HG03571 (cell line): Measurements from ENCODE around the gene EDN2.

Experiments
- ATAC-seq: cut with Tn5 transposase; IDR thresholded peaks from one replicate; pipeline ENCODE4 v1.9.1; 2021; ENCODE audit not compliant: unreplicated experiment

Gene EDN2

DNA sequence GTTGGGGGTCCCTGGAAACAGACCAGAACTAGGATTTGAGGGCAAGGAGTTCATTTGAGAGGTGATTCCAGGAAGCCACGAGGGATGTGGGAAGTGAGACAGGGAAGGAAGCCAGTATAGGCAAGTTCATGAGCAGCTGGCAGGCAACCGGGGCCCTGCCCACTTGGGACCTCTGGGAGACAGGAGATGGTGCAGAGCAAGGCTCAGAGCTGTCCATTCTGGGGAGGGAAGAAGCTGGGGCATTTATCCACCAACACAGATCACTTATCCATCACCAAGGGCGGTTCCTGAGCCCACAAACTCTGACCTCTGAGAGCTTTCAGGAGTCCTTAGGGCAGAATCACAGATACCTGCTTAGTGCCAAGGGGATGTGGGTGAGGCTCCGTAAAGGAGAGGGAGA is 16.8 kb downstream of the EDN2 start:
- no peak for ATAC-seq

DNA sequence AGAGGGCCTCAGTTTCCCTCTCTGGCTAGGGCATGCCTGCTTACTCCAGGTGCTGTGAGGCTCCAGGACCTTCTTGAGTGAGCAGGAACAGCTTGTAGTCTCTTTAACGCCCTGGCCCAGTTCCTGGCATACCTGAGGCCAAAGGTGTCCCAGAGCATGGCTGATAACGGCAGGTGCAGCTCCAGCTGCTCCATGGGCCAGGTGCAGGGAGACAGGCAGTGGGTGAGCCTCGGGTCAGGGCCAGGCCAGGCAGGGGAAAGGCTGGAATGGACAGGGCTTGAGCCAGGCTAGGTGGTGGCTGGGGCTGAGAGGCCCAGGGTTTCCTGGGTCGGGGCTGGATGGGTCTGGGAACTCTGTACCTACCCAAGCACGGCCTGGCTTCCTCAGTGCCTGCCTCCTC is 18.3 kb downstream of the EDN2 start:
- ATAC-seq: no peak

DNA sequence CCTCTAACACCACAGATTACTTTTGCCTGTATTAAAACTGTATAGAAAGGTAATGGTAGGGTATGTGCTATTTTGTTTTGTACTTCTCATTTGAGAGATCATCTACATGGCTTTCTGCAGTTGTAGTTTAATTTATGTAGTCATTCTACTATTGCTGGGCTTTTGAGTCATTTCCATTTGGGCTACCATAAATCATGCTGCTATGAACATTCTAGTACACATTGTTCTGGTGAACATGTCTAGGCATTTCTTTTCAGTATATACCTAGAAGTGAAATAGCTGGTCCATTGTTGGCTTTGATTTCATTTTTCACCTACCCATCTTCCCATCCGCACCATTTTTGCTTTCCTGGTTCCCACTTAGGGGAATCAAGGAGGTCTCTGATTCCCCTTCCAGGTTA is 18.7 kb downstream of the EDN2 start:
- ATAC-seq: no peak

DNA sequence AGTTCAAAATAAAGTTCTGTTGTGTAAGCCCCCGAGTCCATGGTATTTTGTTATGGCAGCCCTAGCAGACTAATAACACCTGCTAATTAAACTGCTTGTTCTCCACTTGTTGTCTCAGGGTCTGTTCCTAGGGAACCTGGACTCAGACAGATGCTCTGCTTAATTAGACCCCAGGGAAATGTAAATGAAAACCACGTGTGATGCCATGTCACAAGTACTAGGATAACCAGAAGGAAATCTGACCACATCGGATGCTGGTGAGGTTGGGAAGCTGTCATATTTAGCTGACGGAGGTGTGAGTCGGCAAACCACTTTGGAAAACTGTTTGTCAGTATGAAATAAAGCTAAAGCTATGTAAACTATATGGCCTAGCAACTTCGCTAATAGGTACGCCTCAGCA is 19.6 kb downstream of the EDN2 start:
- no peak for ATAC-seq

DNA sequence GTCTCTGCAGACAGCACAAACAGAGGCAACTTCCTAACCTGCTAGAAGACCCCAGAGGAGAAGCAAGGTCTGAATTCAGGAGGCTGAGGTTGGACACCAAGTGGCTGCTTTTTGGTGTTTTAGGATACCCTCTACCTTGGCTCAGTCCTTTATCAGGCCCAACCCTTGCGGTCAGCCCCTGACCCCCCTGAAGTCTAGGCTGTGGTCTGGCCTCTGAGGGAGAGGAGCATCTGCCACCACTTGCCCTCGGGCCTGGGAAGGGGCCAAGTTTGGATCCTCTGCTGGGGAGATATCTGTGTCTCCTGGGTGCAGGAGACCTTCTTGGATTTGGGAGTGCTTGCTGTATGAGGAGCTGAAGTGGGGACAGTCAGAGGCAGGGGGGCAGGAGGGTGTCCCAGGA is 21.0 kb downstream of the EDN2 start:
- ATAC-seq: no peak

DNA sequence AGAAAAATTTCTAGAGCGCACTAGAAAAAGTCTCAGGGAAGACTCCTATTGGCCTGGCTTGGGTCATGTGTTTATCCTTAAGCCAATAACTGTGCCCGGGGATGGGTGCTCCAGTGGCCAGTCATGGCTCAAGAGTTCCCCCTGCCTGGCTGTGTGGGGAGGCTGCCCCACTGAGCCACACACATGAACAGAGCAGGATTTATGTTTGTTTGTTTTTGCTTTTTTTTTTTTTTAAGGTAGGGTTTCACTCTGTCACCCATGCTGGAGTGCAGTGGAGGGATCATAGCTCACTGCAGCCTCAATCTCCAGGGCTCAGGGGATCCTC is 21.8 kb downstream of the EDN2 start:
- no peak for ATAC-seq

DNA sequence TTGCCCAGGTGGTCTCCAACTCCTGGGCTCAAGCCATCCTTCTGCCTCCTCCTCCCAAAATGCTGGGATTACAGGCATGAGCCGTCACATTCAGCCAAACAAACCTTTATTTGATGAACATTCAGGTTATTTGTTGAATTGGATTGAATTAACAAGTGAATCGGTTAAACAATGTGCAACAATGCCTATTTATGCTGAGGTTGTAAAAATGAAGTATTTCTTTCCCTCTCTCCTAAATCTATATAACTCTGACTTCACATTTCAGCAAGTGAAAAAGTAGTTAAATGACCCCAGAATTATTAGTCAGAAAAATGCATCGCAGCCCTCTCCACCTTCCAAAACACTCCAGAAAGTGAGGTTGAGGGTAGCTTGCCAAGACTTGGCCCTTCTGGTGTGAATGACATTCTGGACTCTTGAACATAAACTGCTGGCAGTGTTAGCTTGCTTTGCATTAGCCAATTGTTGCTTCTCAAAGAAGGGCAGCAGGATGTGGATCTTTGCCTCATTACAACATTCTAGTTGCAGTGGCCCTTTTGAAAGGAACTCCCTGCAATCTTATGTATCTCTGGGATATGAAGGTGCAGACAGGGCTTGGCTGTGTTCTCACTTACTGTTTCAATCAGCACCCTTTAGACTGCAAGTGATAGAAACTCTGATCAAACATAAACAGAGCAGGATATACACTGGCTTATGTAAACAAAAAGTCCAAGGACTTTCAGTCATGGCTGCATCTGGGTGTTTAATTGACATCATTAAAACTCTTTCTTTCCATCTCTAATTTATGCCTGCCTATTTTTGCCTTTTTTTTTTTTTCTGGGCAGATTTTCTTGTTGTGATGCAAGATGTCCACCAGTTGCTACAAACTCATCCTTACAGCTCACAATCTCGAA is 22.4 kb downstream of the EDN2 start:
- ATAC-seq: no peak

DNA sequence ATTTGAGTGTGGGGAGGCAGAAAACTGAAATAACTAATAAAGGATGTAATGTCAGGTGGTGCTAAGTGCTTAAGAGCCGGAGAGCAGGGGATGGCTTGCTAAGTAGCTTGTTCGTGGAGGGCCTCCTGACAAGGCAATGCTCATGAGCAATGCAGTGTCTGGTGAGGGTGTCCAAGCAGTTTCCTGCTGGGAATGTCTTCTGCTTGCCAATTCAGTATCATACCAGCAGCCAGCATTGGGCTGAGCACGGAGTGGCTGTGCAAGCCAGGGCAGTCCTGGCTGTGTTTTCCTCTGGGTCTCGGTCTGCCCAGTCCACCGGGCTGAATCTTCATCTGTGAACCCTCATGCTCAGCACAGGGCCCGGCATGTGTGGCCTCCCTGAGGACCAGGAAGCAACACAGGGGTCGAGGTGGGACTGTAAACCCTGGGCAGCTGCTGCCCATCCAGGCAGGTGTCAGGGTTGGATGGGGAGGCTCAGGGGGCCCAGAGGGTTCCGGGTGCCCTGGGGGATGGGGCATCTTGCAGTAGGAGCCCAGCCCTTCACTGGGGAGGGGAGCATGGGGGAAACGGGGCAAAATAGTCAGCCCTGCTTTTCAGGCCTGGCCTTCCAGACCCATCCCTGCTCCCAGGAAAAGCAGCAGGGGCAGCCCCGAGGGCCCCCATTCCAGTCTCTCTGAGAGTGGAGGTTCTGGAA is 27.5 kb downstream of the EDN2 start:
- no peak for ATAC-seq

DNA sequence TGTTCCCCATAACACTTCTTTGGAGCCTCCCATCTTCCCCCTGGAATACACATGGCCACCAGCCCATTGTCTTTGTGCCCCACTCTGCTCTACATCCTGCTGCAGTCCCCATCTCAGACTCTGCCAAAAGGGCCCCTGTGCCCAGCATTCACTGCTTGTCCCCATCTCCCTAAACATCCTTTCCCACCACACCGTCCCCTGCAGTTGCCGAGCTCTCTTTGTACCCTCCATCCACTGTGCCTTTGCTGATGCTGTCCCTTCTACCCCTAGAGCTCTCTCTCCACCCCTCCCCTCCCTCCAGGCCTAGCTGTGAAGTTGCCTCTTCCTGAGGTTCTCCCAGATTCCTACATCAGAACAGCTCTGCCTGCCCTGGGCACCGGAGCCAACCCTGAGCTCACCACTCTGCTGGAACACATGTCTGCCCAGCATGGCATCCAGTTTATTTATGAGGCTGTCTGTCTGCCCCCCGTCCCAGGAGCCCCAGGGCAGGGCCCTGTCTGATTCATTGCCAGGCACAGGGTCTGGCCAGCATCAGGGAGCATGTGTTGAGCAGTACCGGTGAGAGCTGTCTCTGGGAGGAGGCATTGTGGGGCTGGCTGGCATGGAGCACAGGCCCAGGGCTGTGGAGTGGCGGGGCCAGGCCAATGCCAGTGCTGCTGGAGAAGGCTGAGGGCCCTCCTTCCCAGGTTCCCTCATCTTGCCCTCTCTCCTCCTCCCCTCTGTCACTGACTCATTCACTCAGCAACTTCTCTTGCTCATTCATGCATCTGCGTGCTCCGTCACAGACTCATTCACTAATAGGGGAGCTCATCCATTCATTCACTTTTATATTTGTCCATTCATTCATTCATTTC is 28.8 kb downstream of the EDN2 start:
- ATAC-seq: no peak

DNA sequence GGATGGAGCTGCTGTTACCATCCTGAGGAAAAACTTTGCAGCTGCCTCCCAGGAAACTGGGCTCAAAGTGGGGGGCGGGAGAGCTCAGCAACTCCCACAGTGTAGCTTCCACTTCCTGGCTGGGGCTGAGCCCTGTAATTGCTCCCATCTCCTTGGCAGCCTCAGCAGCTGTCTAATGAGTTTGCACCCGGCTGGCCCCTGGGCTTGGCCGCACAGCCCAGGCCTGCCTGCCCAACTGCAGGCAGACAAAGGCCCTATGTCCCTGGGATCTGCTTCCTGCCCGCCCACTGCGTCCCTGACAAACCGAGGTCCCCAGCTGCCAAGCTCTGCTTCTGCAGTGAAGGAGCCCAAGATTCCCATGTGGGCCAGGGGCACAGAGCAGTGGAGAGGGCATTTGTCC is 30.1 kb downstream of the EDN2 start:
- no peak for ATAC-seq

DNA sequence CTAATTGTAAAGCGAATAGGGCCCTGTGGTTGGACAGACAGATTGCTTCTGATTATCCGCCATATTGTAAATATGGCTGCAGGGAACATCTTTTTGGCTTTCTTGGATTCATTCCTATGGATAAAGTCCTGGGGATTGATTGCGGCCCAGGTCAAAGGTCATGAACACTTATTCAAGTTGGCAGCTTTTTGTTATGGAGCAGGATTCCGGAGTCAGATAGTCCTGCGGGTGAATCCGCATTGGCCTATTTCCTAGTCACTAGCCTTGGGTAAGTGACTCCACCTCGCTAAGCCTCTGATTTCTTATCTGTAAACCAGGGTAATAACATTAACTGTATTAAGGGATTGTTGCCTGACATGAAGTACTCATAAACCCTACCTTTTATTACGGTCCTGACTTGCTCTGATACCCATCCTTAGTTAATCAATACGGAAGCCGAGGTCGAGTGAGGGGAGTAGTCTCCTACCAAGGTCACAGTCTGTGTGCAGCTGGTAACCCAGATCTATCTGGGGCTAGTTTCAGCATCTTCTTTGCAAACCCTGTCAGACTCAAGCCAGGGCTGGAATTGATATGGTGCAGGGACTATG is 31.7 kb downstream of the EDN2 start:
- no peak for ATAC-seq

DNA sequence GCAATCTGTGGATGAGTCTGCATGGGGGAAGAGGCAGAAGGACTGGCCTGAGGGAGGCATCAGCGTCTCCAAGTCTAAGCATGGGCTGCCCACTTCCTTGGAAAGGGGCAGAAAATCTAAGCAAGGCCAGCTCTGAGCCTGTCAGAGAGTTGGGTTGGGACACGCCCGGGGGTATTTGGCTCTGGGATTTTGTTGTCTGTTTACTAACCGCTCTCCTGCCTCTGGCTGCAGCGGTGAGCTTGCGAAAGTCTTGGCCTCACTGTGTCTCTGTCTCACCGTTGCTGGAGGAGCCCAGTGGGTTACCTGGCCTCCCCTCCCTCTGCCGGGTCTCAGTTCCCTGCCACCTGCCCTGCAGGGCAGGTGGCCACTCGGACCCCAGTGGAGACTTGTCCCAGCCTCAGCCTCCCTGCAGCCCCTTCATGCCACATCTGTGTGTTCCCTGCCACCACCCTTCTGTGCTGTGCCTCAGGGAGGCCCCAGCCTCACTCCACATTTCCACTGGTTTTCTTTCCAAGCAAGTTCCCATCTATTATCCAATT is 33.7 kb downstream of the EDN2 start:
- no peak for ATAC-seq

DNA sequence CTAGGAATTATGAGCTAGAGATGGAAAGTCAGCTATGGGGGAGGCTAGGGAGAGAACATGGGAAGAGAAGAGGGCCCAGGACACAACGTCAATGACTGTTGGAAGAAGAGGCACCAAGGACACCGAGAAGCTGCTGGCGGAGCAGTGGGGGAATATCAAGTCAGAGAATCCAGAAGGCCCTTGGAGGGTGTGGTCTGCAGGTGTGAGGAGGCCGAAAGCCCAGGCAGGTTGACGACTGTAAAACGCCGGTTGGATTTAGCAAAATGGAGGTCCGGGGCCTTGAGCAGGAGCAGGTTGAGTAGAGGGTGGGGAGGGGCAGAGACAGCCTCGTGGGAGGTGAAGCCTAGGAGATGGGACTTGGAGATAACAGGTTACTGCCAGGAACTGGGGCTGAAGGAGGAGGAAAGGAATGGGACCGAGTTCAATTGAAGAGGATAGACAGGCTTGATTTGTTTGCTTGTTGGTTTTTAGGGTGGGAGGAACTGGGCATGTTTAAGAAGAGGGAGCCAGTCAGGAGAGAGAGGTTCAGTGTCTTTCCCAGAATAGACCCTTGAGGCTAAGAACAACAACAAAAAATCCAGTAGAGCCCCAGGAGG is 35.1 kb downstream of the EDN2 start:
- ATAC-seq: no peak

DNA sequence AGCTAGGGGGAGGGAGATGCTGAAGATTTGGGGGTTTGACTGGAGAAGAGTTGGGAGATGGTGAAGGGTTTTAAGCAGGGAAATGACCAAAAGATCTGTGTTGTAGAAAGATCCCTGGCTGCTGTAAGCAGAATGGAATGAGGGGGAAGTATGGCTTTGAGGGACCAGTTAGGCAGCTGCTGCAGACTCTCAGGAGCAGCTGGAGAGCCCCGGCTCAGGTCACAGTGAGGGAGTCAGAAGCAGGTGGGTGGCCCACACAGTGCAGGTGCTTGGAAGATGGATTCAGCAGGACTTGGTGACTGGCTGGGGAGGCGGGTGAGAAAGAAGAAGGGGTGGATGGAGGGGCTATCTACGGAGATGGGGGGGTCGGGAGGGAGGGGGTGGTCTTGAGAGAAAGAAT is 35.7 kb downstream of the EDN2 start:
- no peak for ATAC-seq

DNA sequence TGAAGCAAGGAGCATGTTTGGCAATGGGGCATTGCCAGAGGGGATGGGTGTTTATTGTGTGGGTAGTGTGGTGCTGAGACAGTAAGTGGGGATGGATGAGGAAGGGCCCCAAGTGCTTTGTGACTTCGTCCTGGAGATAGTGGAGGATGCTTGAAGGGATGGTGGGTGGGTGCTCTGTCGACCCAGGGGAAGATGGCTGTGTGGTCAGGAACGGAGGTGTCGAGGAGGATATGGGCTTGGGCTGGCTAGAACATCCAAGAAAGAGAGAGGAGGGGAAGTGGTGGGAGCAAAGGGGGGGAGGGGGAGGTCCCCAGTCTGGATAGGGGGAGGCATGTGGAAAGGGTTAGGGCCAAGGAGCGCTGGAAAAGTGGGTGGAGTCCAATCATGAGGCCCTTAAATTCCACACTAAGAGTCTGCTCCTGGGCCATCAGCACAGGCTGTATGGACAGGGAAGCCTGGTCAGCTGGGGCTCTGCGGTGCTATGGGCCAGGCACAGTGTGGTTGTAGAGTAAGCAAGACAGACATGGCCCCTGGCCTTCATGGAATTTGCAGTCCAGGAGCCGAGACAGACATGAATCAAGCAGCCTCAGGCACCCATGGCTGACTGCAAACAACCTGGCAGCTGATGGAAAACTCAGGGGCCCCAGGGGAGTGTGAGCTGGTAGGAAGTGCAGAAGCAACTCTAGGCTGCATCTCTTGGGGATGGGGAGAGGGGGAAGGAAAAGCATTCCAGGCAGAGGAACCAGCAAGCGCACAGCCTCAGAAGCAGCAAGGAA is 36.3 kb downstream of the EDN2 start:
- no peak for ATAC-seq

DNA sequence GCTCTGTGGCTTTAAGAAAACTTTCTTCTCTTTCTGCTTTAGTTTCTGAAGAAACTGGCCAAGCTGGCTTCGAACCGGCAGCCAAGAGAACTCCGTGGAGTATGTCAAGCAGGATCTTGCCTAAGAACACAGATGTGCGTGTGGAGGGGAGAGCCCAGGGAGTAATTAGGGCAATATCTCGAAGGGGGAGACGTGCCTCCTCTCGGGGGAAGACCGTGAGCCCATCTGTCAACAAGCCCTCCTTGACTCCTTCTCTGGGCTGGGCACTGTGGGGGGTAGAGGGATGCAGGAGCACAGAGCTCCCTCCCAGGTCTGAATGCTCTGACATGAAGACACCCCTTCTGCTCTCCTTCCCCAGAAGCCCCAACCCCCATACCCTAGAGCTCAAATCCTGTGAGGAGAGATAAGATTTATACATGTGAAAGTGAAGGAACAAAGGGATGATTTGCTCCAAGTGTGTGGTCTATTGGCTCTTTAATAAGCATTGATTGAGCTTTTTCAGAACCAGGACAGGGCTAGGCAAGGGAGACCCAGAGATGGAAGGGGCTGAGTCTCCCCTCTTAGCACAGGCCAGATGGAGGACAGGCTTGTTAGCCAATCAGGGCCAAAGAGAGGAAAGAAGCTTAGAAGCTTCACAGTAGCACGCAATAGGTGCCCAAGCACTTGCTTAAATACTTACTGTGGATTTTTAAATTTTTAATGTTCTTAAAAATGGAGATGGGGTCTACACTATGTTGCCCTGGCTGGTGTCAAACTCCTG is 37.5 kb downstream of the EDN2 start:
- no peak for ATAC-seq

DNA sequence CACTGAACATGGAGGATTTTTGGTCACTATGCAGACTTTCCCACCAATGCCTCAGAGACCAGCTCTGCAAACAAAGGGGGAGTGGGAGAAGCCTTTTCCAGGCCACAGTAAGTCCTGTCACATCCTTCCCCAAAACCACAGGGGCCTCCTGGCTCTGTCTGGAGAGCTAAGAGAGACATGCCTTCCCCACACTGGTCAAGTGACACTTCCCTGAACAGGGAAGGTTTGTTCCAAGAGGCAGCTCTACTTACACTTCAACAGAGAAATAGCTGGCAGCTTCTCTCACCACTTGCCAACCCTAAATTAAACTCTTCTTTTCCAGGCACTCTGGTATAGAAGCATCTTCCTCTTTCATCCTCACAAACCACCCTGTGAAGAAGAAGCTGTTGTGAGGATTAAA is 39.7 kb downstream of the EDN2 start:
- ATAC-seq: no peak

DNA sequence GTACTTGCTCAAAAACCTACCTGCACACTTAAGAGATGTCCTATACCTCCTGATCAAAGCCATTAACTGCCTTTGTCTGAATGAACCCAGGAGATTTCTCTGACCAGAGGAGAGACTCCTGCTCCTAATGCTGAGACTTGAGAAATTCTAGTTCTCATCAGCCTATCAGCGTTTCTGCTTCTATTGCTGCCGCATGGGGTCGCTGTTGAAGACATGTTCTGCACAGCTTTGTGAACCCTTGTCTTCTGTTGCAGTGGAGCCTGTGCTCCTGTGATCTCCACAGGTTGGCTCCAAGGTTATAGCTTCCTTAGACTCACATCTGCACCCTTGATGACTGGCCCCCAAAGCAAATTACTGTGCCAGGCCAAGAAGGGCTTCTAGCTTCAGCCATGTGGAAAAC is 40.2 kb downstream of the EDN2 start:
- ATAC-seq: no peak

DNA sequence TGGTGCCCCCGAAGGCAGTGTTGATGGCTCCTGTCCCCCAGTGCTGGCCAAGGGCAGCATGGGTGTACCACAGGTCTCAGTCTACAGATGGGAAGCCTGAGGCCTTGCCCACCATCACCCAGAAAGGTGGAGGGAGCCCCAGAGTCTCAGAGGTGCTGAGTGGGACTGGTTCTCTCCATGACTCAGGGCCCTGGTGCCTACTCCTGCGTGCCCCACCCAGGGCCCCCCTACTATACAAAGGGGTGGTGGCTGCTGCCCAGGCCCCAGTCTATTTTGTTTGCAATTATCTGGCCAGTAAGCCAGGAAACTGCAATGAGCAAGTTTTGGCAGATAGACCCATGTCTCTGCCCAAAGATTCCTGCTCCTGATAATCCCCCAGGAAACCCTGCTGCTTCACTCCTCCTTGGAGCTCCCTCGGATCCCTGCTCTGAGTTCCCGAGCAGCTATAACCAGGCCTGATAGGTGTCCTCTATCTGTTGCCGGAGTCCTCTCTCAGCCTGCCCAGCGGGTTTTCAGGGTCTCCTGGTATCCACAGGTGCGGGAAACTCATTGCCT is 41.7 kb downstream of the EDN2 start:
- ATAC-seq: no peak
